HEK293 (cell line): ENCODE data around the gene SSTR1.

ENCODE experiments used
- CTCF ChIA-PET: fragments of 350-600 bp; formaldehyde crosslinking; extraction: SDS; loops from one replicate; lab custom pipeline; 2021; ENCODE audit warnings: antibody characterized with exemption; lab: Yijun Ruan, JAX
- POLR2A ChIA-PET: fragments of 300-600 bp; formaldehyde crosslinking; extraction: SDS; loops from one replicate; lab custom pipeline; 2020; ENCODE audit warnings: antibody characterized with exemption, inconsistent platforms; lab: Yijun Ruan, JAX
- H3K27ac ChIP-seq: fragments of 200-500 bp; sonication (Bioruptor generic); 2 replicates; pipeline ENCODE4 v1.5.1; 2014; ENCODE audit warnings: low read depth, low read length, control low read depth, inconsistent platforms; ENCODE audit errors: extremely low read depth
- H3K36me3 ChIP-seq, 2 experiments: fragments of 200-500 bp in 1 of 2; sonication (Bioruptor generic) in 1 of 2; 1 replicate in 1 of 2; 2 replicates in 1 of 2; pipeline ENCODE4 v1.5.1; 2014 to 2017; ENCODE audit warnings: inconsistent platforms in 2 of 2, low read length in 2 of 2; ENCODE audit not compliant: control insufficient read depth in 2 of 2, insufficient read depth in 1 of 2
- H3K4me1 ChIP-seq: fragments of 200-500 bp; sonication (Bioruptor generic); 2 replicates; pipeline ENCODE4 v1.5.1; 2014; ENCODE audit warnings: mild to moderate bottlenecking, low read length, inconsistent platforms; ENCODE audit not compliant: control insufficient read depth, insufficient read depth
- H3K4me3 ChIP-seq: 2 replicates; pipeline ENCODE4 v1.5.1; 2011; ENCODE audit warnings: low read depth, mild to moderate bottlenecking, control low read depth, low read length, moderate library complexity
- H3K9me3 ChIP-seq: fragments of 200-500 bp; sonication (Bioruptor generic); 2 replicates; pipeline ENCODE4 v1.5.1; 2014; ENCODE audit warnings: low read depth, low read length, inconsistent platforms; ENCODE audit not compliant: control insufficient read depth, insufficient read depth
- HOXC10 ChIP-seq: sonication (generic); formaldehyde crosslinking; IDR thresholded peaks from 2 replicates; pipeline ENCODE4 v1.8.1; 2023; ENCODE audit warnings: mild to moderate bottlenecking, missing genetic modification reagents
- PRDM1 ChIP-seq: fragments of 450-650 bp; formaldehyde crosslinking; IDR thresholded peaks from 2 replicates; pipeline ENCODE4; 2016; ENCODE audit warnings: missing biosample characterization, missing genetic modification characterization
- SALL2 ChIP-seq: fragments of 450-650 bp; formaldehyde crosslinking; IDR thresholded peaks from 2 replicates; pipeline ENCODE4 v1.5.0; 2017; ENCODE audit warnings: missing biosample characterization, mild to moderate bottlenecking, missing genetic modification characterization, borderline replicate concordance
- ZFHX2 ChIP-seq: fragments of 450-650 bp; formaldehyde crosslinking; conservative IDR thresholded peaks from 2 replicates; pipeline ENCODE4 v1.5.1; 2016; ENCODE audit warnings: missing biosample characterization, missing genetic modification characterization
- ZNF132 ChIP-seq: fragments of 450-650 bp; formaldehyde crosslinking; IDR thresholded peaks from 2 replicates; pipeline ENCODE4 v1.5.1; 2017; ENCODE audit warnings: missing biosample characterization, missing genetic modification characterization, borderline replicate concordance
- ZNF138 ChIP-seq: fragments of 450-650 bp; formaldehyde crosslinking; IDR thresholded peaks from 2 replicates; pipeline ENCODE4 v1.5.1; 2016; ENCODE audit warnings: missing biosample characterization, missing genetic modification characterization, borderline replicate concordance
- ZNF214 ChIP-seq: fragments of 450-650 bp; formaldehyde crosslinking; IDR thresholded peaks from 2 replicates; pipeline ENCODE4 v1.5.1; 2017; ENCODE audit warnings: missing biosample characterization, mild to moderate bottlenecking, missing genetic modification characterization, borderline replicate concordance
- ZNF24 ChIP-seq: fragments of 450-650 bp; formaldehyde crosslinking; IDR thresholded peaks from 2 replicates; pipeline ENCODE4 v1.5.1; 2016; ENCODE audit warnings: missing biosample characterization, missing genetic modification characterization
- ZNF274 ChIP-seq, 2 experiments: fragments of 200-500 bp in 1 of 2; fragments of 450-650 bp in 1 of 2; sonication (Bioruptor generic) in 1 of 2; formaldehyde crosslinking in 1 of 2; IDR thresholded peaks; 2 replicates each; pipeline versions ENCODE4 v1.5.1 to v1.6.1; 2014 to 2016; ENCODE audit warnings: borderline replicate concordance in 1 of 2, inconsistent platforms in 1 of 2, low read length in 1 of 2, missing biosample characterization in 1 of 2, missing genetic modification characterization in 1 of 2
- ZNF324 ChIP-seq: fragments of 450-650 bp; formaldehyde crosslinking; IDR thresholded peaks from 2 replicates; pipeline ENCODE4 v1.5.1; 2016; ENCODE audit warnings: missing biosample characterization, missing genetic modification characterization
- ZNF37A ChIP-seq: fragments of 450-650 bp; IDR thresholded peaks from 2 replicates; pipeline ENCODE4 v1.5.1; 2018; ENCODE audit warnings: missing biosample characterization, missing genetic modification characterization
- ZNF404 ChIP-seq: fragments of 450-650 bp; formaldehyde crosslinking; IDR thresholded peaks from 2 replicates; pipeline ENCODE4 v1.5.1; 2017; ENCODE audit warnings: missing biosample characterization, missing genetic modification characterization
- ZNF561 ChIP-seq: fragments of 450-650 bp; IDR thresholded peaks from 2 replicates; pipeline ENCODE4 v1.5.1; 2018; ENCODE audit warnings: missing biosample characterization, missing genetic modification characterization, borderline replicate concordance
- ZNF654 ChIP-seq: fragments of 450-650 bp; formaldehyde crosslinking; IDR thresholded peaks from 2 replicates; pipeline ENCODE4 v1.5.1; 2016; ENCODE audit warnings: low read depth, missing biosample characterization, missing genetic modification characterization
- ZNF658 ChIP-seq: fragments of 450-650 bp; formaldehyde crosslinking; IDR thresholded peaks from 2 replicates; pipeline ENCODE4; 2016; ENCODE audit warnings: missing biosample characterization, missing genetic modification characterization
- ZSCAN5A ChIP-seq: fragments of 450-650 bp; formaldehyde crosslinking; IDR thresholded peaks from 2 replicates; pipeline ENCODE4 v1.5.1; 2016; ENCODE audit warnings: missing biosample characterization, missing genetic modification characterization
- TF ChIP-seq, protein P1 (sequence below): fragments of 450-650 bp; formaldehyde crosslinking; IDR thresholded peaks from 2 replicates; pipeline ENCODE4 v1.5.1; 2016; ENCODE audit warnings: missing biosample characterization, missing genetic modification characterization
- TF ChIP-seq, protein P2 (sequence below): fragments of 450-650 bp; formaldehyde crosslinking; IDR thresholded peaks from 2 replicates; pipeline ENCODE4 v1.5.1; 2016; ENCODE audit warnings: missing biosample characterization, missing genetic modification characterization

The SSTR1 gene

DNA sequence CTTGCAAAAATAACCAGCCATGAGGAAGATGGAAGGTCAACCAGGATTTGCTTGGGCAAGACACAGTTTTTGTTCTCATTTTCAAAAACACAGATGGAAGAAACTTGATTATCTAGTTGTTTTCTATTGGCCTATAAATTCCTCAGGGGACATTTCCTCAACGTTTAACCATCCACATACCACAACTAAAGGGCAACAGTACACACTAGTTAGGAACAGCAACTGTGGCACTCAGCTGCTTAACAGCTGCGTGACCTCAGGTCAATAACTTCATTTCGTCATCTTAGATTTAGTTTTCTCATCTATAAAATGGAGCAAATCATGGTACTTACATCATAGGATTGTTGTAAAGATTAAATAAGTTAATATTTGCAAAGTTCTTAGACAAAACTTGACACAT, 18.7 kb downstream of the SSTR1 start:
- TF ChIP-seq HOXC10 (CRISPR knock-in tag), result no peak
- no peak for TF ChIP-seq ZNF658 (tag by site-specific recombination)
- TF ChIP-seq SALL2, result no peak
- TF ChIP-seq ZNF324 (tag by site-specific recombination), result no peak
- no peak for TF ChIP-seq ZFHX2 (tag by site-specific recombination)
- TF ChIP-seq ZNF274 (IDR thresholded peaks at IDR 0.05; ENCODE audit: low read length), result no peak
- no peak for TF ChIP-seq ZNF274 (tag by site-specific recombination; IDR thresholded peaks at IDR 0.05; ENCODE audit: borderline replicate concordance)
- TF ChIP-seq ZSCAN5A (tag by site-specific recombination), result no peak
- TF ChIP-seq ZNF24, result no peak
- no peak for TF ChIP-seq ZNF138 (tag by site-specific recombination)
- no peak for TF ChIP-seq ZNF404 (tag by site-specific recombination)
- no peak for TF ChIP-seq ZNF561 (tag by site-specific recombination)
- TF ChIP-seq ZNF37A (tag by site-specific recombination), result no peak
- no peak for TF ChIP-seq PRDM1 (tag by site-specific recombination)
- no peak for TF ChIP-seq ZNF132 (tag by site-specific recombination)
- TF ChIP-seq, protein P1, sequence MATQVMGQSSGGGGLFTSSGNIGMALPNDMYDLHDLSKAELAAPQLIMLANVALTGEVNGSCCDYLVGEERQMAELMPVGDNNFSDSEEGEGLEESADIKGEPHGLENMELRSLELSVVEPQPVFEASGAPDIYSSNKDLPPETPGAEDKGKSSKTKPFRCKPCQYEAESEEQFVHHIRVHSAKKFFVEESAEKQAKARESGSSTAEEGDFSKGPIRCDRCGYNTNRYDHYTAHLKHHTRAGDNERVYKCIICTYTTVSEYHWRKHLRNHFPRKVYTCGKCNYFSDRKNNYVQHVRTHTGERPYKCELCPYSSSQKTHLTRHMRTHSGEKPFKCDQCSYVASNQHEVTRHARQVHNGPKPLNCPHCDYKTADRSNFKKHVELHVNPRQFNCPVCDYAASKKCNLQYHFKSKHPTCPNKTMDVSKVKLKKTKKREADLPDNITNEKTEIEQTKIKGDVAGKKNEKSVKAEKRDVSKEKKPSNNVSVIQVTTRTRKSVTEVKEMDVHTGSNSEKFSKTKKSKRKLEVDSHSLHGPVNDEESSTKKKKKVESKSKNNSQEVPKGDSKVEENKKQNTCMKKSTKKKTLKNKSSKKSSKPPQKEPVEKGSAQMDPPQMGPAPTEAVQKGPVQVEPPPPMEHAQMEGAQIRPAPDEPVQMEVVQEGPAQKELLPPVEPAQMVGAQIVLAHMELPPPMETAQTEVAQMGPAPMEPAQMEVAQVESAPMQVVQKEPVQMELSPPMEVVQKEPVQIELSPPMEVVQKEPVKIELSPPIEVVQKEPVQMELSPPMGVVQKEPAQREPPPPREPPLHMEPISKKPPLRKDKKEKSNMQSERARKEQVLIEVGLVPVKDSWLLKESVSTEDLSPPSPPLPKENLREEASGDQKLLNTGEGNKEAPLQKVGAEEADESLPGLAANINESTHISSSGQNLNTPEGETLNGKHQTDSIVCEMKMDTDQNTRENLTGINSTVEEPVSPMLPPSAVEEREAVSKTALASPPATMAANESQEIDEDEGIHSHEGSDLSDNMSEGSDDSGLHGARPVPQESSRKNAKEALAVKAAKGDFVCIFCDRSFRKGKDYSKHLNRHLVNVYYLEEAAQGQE (tag by site-specific recombination), result no peak
- TF ChIP-seq ZNF214, result no peak
- TF ChIP-seq, protein P2, sequence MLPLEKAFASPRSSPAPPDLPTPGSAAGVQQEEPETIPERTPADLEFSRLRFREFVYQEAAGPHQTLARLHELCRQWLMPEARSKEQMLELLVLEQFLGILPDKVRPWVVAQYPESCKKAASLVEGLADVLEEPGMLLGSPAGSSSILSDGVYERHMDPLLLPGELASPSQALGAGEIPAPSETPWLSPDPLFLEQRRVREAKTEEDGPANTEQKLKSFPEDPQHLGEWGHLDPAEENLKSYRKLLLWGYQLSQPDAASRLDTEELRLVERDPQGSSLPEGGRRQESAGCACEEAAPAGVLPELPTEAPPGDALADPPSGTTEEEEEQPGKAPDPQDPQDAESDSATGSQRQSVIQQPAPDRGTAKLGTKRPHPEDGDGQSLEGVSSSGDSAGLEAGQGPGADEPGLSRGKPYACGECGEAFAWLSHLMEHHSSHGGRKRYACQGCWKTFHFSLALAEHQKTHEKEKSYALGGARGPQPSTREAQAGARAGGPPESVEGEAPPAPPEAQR, result no peak
- no peak overlapping the region for H3K27ac ChIP-seq
- H3K4me1 ChIP-seq, result no peaks in the 10 kb centered on the region
- H3K4me3 ChIP-seq, result no peak overlapping the region
- ChIA-PET POLR2A (no interaction called here), CTCF (no interaction called here)
- no peaks in the 10 kb centered on the region for H3K9me3 ChIP-seq
- no peaks in the 10 kb centered on the region for H3K36me3 ChIP-seq

GRCh38 chr14:38233218-38233617, 25.5 kb downstream of the SSTR1 start:
- ChIA-PET CTCF (no interaction called here), POLR2A (no interaction called here)
- no peak overlapping the region for H3K27ac ChIP-seq
- H3K9me3 ChIP-seq, result no peaks in the 10 kb centered on the region
- no peak overlapping the region for H3K4me3 ChIP-seq
- TF ChIP-seq ZNF654 (tag by site-specific recombination), result no peak
- no peaks in the 10 kb centered on the region for H3K4me1 ChIP-seq
- no peaks in the 10 kb centered on the region for H3K36me3 ChIP-seq
